ENCODE data around the gene NKX2-2. TPM values are rescaled to one million over a fixed set of nuclear protein-coding genes. Genes with fewer than 3 reads are reported as not detected.

NKX2-2 gene
- total and polyA plus RNA-seq, 2 of the 8 experiments (the other 6 are each of a cell fraction or from before 2014, with no cell fraction given) = not detected

- TF ChIP-seq JUN (IDR thresholded peaks at IDR 0.05; ENCODE audit: low read depth, low read length) (no peak), EGR1 (IDR thresholded peaks at IDR 0.05; ENCODE audit: borderline replicate concordance, low read depth, low read length) (peak; percentile 84; the same call in 1 of the 2 replicates), TAF7 (optimal IDR thresholded peaks at IDR 0.05; ENCODE audit: borderline replicate concordance, low read depth, low read length) (no peak)
Measured at GRCh38 chr20:21511850-21512633, 1.8 kb downstream of the NKX2-2 start (continued).
